Bone marrow (tissue), 2 donors: ENCODE data around the gene CENPP.

ENCODE experiments used
- DNase-seq, 2 donors: peaks; one replicate each; lab custom pipeline; 2025; lab: John Stamatoyannopoulos, UW

The CENPP gene

DNA sequence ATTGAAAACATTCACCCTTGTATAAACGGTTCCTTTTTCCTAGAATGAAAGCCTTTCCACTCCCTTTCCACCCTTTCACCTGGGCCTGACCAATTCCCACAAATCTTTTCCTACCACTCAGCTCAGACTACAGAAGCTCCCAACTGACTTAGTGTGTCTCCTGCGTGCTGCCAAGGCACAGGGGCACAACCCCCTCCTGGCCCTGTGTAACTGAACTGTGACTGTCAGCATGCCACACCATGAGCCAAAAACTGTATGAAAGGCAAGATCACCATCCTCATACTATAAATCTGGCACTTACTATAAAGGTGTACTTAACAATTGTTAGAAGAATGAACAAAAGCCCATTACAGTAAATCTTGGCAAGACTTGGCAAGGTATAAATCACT lies 12.1 kb upstream of the CENPP start:
- no peak for DNase-seq

DNA sequence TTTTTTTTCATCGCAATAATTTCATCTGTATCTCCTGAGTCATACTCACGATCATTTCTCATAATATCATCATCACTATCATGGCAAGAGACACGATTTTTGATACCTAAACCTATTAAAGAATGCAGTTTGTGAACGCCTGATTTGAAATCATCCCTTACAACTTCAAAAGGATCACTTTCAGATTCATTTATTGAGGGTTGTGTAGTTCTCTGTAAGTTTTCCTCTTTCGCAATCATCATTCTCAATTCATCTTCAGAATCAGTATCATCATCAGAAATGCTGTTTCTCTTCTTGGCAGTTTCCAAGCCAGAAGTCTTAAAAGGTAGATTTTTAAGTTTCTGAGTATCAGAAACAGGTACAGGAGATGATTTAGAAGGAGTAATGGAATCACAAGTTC lies 10.3 kb upstream of the CENPP start:
- DNase-seq = no peak

DNA sequence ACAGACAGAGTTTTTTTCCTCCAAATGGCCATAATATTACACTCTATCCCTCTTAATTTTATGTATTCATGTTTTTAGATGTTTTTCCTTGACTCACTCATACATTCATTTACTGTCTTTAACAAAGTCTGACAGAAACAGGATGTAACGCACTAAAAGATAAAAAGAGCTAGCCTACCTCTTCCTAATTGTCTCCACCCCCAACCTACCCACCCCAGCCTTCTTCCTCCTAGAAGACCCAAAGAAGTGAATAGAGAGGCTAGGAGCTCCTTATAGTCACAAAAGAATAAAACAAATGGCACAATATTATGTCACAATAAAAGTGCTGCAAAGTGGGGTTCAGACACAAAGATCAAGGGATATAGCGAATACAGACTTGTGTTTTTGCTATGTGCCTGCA lies 1.3 kb upstream of the CENPP start:
- DNase-seq = no peak

DNA sequence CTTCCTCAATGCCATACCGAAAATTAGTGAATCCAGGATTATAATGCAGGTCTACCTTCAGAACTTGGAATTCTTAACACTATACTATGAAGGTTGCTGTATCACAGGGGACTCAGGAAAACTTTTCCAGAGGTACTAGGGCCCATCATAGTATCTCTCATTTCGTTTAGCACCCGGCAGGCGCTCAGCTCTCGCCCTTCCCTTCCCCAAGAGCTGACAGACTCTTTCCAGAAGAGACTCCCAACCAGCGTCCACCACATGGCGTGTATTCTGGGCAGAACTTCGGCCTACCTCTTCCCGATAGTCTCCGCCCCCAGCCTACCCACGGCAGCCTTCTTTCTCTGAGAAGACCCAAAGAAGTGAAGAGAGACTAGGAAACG lies 874 bp upstream of the CENPP start:
- no peak for DNase-seq

- DNase-seq = no peak
Measured at GRCh38 chr9:92325991-92326500, 293 bp downstream of the CENPP start.

DNA sequence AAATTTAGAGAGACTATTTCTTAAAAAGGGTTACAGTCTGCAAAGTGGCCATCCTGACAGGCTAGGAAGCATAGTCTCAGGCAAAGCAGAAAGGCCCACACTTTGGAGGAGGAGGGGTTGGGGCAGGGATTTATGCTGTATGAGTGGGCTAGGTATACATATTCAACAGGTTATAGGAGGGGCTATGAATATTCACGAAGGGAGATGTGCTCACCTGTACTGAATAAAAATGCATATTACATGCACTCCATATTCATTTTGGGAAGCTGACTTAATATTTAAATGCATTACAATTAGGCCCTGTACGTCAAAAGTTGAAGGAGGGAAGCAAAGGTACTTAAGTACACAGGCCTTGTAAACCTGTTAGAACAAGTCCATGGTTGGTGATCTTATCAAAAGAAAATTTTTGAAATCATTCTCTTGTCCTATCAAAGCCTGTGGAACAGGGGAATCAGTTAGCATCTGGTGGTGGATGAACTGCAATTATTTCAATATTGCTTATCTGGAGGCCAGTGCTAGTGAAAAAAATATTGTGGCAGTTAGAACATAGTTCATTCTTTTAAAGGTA lies 1.6 kb downstream of the CENPP start:
- no peak for DNase-seq

GRCh38 chr9:92328225-92328624 lies 2.5 kb downstream of the CENPP start:
- no peak for DNase-seq

GRCh38 chr9:92332577-92333281 lies 7.0 kb downstream of the CENPP start:
- DNase-seq = no peak

DNA sequence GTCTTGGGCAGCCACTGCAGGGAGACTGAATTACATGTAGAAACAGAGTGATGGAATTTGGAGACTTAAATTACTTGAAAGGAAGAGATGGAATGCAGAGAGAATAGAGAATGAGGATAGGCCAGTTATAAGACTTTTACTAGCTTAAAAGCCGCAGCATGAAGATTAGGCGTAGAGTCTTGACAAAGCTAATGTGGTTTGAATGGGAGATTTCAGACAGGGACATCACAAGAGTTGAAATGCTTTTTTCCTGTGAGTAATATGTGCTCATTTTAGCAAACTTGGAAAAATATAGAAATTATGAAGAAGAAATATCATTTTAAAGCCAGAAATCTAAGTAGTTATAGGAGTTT lies 7.5 kb downstream of the CENPP start:
- no peak for DNase-seq

- DNase-seq = no peak
Measured at GRCh38 chr9:92341578-92341977, 15.8 kb downstream of the CENPP start.

GRCh38 chr9:92342825-92343488 lies 17.2 kb downstream of the CENPP start:
- no peak for DNase-seq

- no peak for DNase-seq
Measured at GRCh38 chr9:92345582-92345981, 19.8 kb downstream of the CENPP start.

DNA sequence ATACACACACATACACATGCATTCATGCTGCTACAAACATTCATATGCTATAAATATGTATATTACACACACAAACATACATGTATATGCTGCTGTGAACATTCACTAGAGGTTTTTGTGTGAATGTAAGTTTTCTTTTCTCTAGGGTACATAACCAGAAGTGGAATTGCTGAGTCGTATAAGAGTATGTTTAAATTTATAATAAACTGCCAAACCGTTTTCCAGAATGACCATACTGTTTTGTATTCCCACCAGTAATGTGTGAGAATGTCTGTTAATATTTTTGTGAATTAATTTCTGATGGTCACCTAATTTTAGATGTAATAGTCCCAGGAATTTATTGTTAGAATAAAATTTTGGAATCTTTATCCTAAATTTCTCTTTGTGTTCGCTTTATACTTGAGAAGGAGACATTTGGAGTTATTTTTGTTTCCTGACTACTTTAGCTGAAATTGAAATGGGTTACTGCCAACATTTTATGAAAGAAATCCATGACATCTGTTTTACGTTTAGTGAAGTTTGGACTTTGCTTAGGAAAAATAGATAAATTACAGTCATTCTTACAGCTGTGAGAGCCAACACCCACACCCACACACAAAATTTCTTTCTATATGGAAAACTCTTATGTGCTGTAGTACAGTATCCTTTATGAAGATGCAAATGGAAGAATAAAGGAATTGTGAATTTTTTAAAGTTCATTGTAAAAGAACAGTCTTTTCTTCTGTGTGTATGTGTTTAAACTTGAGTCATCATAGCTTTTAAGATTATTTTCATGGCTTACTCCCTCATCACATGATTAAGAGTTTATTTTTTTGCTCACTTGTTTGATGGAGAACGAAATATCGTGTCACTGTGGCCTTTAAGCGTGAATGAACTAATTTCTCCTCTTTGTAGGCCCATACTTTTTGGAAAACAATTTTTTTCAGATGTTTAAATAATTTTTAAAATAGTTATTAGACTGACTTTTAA lies 24.3 kb downstream of the CENPP start:
- no peak for DNase-seq

DNA sequence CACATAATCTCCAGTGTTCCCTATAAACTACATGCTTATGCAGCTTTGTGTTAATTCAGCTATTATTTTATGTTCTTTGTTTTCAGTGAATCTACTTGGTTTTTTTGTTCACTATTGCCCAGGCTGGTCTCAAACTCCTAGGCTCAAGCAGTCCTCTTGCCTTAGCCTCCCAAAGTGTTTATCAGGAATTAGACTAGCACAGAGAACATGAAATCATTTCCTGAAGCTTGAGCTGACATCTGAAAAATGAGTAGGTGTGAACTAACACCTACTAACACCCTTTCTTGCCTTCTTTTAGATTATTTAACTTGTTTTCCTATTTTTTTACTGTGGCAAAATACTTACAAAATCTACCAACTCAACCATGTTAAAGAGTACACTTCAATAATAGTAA lies 25.0 kb downstream of the CENPP start:
- no peak for DNase-seq

DNA sequence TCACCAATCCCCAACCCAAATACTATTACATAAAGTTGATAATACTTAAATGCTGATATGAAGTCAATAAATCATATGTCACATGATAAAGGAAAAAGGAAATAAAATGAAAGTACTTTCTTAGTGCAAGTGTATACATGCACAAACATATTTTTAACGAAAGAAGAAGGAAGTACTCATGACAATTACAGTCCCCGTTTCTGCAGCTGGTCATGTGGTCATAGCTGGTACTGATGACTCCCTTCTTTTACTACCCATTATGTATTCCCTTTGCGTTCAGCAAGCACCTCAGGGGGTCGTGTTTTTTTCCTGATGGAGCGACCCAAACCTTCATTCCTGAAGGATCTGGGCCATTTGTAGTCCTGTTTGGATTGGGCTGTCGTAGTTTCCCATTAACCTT lies 27.3 kb downstream of the CENPP start:
- DNase-seq = peak in 1 of 2 donors; percentile 77

DNA sequence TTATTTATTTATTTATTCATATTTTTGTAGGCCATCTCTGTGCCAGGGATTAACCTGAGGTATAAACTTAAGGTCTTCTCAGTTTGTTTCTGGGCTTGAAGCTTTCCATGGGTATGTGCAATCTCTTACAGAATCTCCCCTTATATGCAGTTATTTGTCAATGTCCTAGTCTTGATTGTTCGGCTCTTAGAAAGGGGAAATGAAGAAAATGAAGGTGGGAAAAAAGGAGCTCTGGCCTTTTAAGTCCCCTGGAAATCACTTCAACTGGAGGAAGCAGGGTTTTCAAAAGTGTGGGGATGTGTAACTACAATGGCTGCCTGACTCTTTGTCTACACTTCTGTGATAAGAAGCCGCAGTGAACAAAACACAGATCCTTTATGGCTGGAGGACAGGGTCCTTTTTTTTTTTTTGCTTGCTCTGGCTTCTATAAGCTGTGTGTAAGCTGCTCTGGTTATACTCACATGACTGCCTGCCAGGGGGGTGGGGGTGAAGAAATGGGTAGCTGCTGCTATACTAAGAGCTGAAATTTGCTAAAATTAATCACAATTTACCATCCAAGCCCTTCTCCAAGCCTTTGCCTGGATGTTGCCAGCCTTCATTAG lies 33.7 kb downstream of the CENPP start:
- no peak for DNase-seq

DNA sequence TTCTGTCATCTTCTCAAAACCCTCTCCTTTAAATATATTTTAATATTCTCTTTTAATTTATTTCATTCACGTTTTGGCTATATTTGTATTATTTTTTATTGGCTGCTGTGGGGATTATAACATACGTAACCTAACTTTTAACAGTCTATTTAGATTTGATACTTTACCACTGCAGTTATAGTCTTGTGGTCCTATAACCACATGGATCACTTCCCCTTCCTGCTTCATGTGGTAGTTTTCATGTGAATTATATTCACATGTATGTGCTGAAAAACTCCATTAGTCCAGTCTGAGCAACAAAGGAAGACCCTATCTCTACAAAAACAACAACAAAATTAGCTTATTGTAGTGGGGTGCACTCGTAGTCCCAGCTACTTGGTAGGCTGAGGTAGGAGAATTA lies 34.3 kb downstream of the CENPP start:
- no peak for DNase-seq

- no peak for DNase-seq
Measured at GRCh38 chr9:92369075-92369474, 43.3 kb downstream of the CENPP start.

DNA sequence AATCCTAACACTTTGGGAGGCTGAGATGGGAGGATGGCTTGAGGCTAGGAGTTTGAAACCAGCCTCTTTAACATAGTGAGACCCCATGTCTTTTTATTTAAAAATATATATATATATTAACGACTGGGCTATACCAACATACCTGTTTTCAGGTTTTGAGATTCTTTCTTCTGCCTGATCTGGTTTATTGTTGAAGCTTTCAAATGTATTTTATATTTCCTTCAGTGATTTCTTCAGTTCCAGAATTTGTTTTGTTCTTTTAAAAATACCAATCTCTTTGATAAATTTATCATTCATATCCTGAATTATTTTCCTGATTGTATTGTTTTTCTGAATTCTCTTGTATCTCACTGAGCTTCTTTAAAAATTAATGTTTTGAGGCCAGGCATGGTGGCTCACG lies 47.4 kb downstream of the CENPP start:
- DNase-seq = no peak

GRCh38 chr9:92377876-92378275 lies 52.1 kb downstream of the CENPP start:
- no peak for DNase-seq

GRCh38 chr9:92378865-92379560 lies 53.3 kb downstream of the CENPP start:
- DNase-seq = no peak
